ENCODE measurements around the gene DCXR.

DNA sequence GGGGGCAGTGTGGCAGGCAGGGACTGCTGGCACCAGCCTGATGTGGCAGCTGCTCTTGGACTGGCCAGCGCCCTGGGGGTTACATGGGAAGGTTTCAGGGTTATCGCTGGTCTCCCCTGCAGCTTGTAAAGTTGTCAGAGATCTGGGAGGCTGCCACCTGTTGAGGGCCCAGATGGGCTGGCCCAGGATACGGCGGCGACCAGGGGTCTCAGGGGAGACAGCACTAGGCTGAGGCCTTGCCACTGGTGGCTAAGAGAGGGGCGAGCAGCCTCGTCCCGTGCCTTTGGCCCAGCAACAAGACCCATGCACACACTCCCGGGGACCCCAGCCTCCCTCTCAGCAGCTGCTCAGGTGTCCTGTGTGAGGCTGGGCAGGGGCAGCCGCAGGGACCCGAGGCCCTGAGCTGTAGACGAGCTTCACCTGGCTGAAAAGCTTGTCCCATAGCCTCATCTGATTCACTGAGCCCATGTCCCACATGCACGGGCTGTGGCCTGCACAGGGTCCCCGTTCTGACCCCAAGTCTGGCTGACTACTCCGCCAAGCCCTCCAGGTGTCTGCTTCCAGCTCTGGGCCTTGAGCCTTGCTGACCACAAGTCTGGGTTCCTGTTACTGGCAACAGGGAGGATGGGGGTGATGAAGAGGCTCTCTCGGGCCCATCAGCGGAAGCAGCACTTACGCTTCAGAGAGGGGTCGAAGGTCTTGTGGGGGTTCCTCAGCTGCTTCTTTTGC is 21.9 kb upstream of the DCXR start:
- TF ChIP-seq POLR2A (IDR thresholded peaks at IDR 0.05): no peak
- TF ChIP-seq, protein P1, sequence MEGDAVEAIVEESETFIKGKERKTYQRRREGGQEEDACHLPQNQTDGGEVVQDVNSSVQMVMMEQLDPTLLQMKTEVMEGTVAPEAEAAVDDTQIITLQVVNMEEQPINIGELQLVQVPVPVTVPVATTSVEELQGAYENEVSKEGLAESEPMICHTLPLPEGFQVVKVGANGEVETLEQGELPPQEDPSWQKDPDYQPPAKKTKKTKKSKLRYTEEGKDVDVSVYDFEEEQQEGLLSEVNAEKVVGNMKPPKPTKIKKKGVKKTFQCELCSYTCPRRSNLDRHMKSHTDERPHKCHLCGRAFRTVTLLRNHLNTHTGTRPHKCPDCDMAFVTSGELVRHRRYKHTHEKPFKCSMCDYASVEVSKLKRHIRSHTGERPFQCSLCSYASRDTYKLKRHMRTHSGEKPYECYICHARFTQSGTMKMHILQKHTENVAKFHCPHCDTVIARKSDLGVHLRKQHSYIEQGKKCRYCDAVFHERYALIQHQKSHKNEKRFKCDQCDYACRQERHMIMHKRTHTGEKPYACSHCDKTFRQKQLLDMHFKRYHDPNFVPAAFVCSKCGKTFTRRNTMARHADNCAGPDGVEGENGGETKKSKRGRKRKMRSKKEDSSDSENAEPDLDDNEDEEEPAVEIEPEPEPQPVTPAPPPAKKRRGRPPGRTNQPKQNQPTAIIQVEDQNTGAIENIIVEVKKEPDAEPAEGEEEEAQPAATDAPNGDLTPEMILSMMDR (IDR thresholded peaks at IDR 0.05): no peak

Data from esophagus squamous epithelium (tissue), 4 donors.